Neural cell (in vitro differentiated cells): Measurements from ENCODE around the gene RFX2.

Experiments used
- TAF1 ChIP-seq: IDR thresholded peaks from 2 replicates; pipeline ENCODE4 v1.6.1; 2012; ENCODE audit warnings: low read depth
- TF ChIP-seq, protein P1 (sequence below): fragments of 450-650 bp; IDR thresholded peaks from 2 replicates; pipeline ENCODE4 v1.5.1; 2014; ENCODE audit warnings: antibody characterized with exemption, mild to moderate bottlenecking, moderate library complexity; ENCODE audit not compliant: poor library complexity, severe bottlenecking

DNA sequence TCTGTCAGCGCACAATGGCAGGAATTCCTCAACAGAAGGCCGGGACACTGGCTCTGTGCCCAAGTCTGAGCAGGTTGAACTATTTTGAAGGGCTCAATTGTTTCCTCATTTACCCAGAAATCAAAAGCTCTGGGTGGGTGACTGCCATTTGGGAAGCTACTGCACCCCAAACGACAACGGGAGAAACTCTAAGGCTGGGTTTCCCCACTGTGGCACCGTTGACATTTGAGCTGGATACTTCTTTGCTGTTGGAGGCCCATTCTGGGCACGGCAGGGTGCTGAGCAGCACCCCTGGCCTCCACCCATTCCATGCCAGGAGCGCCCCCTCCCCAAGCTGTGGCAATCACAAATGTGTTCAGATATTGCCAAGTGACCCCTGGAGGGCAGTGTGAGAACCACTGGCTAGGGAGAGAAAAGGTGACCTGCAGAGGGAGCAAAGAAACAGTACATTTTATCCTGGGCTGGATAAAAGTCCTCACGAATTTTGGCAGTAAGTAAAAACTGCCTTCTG, 62.5 kb downstream of the RFX2 start:
- TF ChIP-seq TAF1: no peak
- TF ChIP-seq, protein P1, sequence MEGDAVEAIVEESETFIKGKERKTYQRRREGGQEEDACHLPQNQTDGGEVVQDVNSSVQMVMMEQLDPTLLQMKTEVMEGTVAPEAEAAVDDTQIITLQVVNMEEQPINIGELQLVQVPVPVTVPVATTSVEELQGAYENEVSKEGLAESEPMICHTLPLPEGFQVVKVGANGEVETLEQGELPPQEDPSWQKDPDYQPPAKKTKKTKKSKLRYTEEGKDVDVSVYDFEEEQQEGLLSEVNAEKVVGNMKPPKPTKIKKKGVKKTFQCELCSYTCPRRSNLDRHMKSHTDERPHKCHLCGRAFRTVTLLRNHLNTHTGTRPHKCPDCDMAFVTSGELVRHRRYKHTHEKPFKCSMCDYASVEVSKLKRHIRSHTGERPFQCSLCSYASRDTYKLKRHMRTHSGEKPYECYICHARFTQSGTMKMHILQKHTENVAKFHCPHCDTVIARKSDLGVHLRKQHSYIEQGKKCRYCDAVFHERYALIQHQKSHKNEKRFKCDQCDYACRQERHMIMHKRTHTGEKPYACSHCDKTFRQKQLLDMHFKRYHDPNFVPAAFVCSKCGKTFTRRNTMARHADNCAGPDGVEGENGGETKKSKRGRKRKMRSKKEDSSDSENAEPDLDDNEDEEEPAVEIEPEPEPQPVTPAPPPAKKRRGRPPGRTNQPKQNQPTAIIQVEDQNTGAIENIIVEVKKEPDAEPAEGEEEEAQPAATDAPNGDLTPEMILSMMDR: peak; percentile 72
